GM12873 (cell line): ENCODE data around the gene MAFB.

ENCODE experiments used
- CTCF ChIP-seq: IDR thresholded peaks from 2 replicates; pipeline ENCODE4 v1.5.1; 2012; ENCODE audit warnings: low read depth, mild to moderate bottlenecking, moderate library complexity, low read length, control low read depth; ENCODE audit not compliant: insufficient read depth; ENCODE audit errors: missing control alignments

MAFB gene

DNA sequence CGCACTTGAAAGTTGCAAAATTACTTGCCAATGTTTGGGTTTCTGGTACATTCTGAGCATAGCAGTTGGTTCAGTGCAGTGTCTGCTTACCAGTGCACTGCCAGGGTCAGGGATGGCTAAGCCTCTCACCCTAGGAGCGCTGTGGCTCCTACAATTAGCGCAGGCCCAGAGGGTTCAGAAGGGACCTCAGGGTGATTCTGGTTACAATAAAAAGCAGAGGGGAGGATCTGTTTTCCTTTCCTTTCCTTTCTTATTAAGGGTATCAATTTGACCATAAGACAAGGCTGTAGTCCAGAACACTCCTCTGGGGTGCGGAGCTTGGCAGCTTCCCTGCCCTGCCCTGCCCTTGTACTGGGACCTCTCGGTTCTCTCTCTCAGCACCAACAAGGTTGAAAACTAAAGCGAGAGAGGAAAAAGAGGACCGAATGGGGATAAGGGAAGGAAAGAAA lies 2.6 kb downstream of the MAFB start:
- no peak for TF ChIP-seq CTCF

DNA sequence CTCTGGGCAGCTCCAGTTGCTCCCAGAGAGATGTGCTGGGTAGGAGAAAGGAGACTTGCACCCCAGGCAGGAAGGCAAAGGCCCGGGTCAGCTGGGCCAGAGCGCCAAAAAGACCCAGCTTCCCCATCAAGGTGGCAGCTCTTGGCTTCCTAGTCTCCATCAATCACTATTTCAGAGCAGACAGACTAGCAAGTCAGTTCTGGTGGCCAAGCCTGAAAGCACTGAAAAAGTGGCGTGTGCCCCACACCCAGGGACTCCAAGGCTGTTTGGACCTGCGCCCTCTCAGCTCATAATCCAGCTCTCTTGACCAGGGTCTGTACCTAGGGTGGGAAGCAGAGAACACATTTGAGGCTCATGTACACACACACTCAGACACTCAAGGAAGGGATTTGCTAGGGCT lies 3.7 kb downstream of the MAFB start:
- no peak for TF ChIP-seq CTCF

DNA sequence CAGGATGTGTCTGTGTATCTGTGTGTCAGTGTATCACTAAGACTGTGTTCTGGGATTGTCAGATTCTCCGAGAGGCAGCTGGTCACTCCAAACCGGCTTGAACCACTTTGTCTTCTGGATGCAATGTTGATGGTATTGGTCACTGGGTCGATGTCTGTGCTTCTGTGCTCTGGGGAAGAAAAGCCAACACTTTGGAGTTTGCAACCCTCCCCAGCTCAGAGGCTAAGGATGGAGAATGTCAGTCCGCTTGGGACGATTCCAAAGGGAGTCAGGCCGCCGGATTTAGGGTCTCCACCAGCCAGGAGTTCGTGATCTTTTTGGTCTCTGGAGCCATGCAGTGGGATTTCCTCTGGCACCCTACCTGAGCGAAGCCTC lies 5.2 kb downstream of the MAFB start:
- TF ChIP-seq CTCF: no peak

- no peak for TF ChIP-seq CTCF
These were observed 5.7 kb downstream of the MAFB start for GRCh38 chr20:40683221-40683893.

- no peak for TF ChIP-seq CTCF
These were observed 6.7 kb downstream of the MAFB start for GRCh38 chr20:40682104-40682981.

DNA sequence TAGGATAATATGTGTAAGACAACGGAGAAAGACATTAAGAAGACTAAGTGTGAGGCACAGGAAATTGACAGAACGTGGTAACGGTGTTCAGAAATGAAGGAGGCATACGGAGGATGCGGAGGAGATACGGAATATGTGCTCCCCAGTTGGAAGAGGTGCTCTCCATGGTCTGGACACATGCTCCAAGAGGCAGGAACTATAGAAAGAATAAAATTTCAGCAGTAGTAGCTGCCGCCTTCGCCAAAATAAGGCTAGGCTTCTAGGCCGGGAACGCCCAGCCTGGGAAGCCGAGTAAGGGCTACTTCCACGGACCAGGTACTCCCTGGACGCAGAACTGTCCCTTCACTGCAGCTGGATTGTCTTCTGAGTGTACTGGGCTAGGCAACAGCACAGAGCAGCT lies 7.4 kb downstream of the MAFB start:
- no peak for TF ChIP-seq CTCF

DNA sequence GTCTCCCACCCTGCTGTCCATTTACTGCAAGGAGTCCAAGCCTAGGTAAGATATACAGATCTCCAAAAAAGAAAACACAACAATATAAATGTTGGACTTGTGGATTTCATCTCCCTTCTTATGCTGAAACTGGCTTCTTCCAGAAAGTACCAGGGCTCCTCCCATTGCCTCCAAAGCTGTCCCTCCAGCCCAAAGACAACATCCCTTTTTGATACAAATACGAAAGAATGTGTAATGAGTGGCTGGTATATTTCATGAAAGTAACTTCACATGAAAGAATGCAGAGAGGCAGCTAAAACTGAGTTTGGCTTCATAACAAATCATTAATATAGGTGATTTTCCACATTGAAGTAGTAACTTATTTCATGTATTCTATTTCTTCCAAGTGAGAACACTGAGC lies 7.9 kb downstream of the MAFB start:
- TF ChIP-seq CTCF: no peak
